Measurements from ENCODE around the gene PFDN6.
A peak's percentile ranks its signal among the peaks of the same experiment; 100 is the strongest.
"Not testable (repeated sequence)": the region's sequence is repeated elsewhere in the genome, so short reads cannot be mapped to it uniquely, and the experiment has no call there.

PFDN6 gene

GRCh38 chr6:33279971-33280511 is 9.4 kb upstream of the PFDN6 start:
- H3K36me3 ChIP-seq (ENCODE audit: low read length), result peaks cover 14% of the 10 kb centered on the region; the same call in 1 of the 2 replicates
- H3K9me2 ChIP-seq (replicated peaks; ENCODE audit: insufficient read depth, low read length), result no peaks in the 10 kb centered on the region
- no peak overlapping the region for H3K4me3 ChIP-seq (ENCODE audit: insufficient read depth, low read length, poor library complexity, severe bottlenecking)
- H3F3A ChIP-seq (ENCODE audit: insufficient read depth), result peaks cover 56% of the 10 kb centered on the region
- H2AFZ ChIP-seq (ENCODE audit: low read depth, low read length, severe bottlenecking), result no peak overlapping the region
- H3K4me2 ChIP-seq (ENCODE audit: low read depth, low read length, poor library complexity, severe bottlenecking), result no peak overlapping the region
- no peak overlapping the region for H3K27ac ChIP-seq (ENCODE audit: low read depth, low read length)
- H3K9ac ChIP-seq (ENCODE audit: low read length), result no peak overlapping the region
- TF ChIP-seq CTCF (IDR thresholded peaks at IDR 0.05; ENCODE audit: insufficient read depth, low read length, poor library complexity, severe bottlenecking) (peak; percentile 56), EZH2phosphoT487 (conservative IDR thresholded peaks at IDR 0.05; ENCODE audit: low read length) (no peak)
- no peaks in the 10 kb centered on the region for H3K27me3 ChIP-seq (ENCODE audit: low read length)
- H3K79me2 ChIP-seq (ENCODE audit: insufficient read depth, low read length), result peaks cover 6% of the 10 kb centered on the region
- H3K9me3 ChIP-seq (ENCODE audit: insufficient read depth, low read length), result no peaks in the 10 kb centered on the region
- H4K20me1 ChIP-seq (ENCODE audit: low read depth, low read length), result no peaks in the 10 kb centered on the region; the same call in 1 of the 2 replicates

GRCh38 chr6:33280539-33280938 is 8.9 kb upstream of the PFDN6 start:
- Histone ChIP-seq H3F3A (ENCODE audit: insufficient read depth) (peaks cover 51% of the 10 kb centered on the region), H3K4me2 (ENCODE audit: low read depth, low read length, poor library complexity, severe bottlenecking) (no peak overlapping the region), H3K4me3 (ENCODE audit: insufficient read depth, low read length, poor library complexity, severe bottlenecking) (no peak overlapping the region), H3K27me3 (ENCODE audit: low read length) (no peaks in the 10 kb centered on the region), H3K36me3 (ENCODE audit: low read length) (peaks cover 12% of the 10 kb centered on the region; the same call in 1 of the 2 replicates), H3K27ac (ENCODE audit: low read depth, low read length) (no peak overlapping the region), H2AFZ (ENCODE audit: low read depth, low read length, severe bottlenecking) (no peak overlapping the region), H3K9me3 (ENCODE audit: insufficient read depth, low read length) (no peaks in the 10 kb centered on the region), H3K9ac (ENCODE audit: low read length) (no peak overlapping the region), H4K20me1 (ENCODE audit: low read depth, low read length) (no peaks in the 10 kb centered on the region), H3K79me2 (ENCODE audit: insufficient read depth, low read length) (peaks cover under 1% of the 10 kb centered on the region; the same call in 1 of the 2 replicates), H3K9me2 (replicated peaks; ENCODE audit: insufficient read depth, low read length) (no peaks in the 10 kb centered on the region)
- no peak for TF ChIP-seq EZH2phosphoT487 (conservative IDR thresholded peaks at IDR 0.05; ENCODE audit: low read length)
- TF ChIP-seq CTCF (IDR thresholded peaks at IDR 0.05; ENCODE audit: insufficient read depth, low read length, poor library complexity, severe bottlenecking), result no peak

GRCh38 chr6:33285214-33285613 is 4.2 kb upstream of the PFDN6 start:
- H3K4me2 ChIP-seq (ENCODE audit: low read depth, low read length, poor library complexity, severe bottlenecking); H3K9me3 ChIP-seq (ENCODE audit: insufficient read depth, low read length); H3K9ac ChIP-seq (ENCODE audit: low read length); H2AFZ ChIP-seq (ENCODE audit: low read depth, low read length, severe bottlenecking); H3K9me2 ChIP-seq (replicated peaks; ENCODE audit: insufficient read depth, low read length); H3K27ac ChIP-seq (ENCODE audit: low read depth, low read length); H4K20me1 ChIP-seq (ENCODE audit: low read depth, low read length); H3K4me3 ChIP-seq (ENCODE audit: insufficient read depth, low read length, poor library complexity, severe bottlenecking); H3K27me3 ChIP-seq (ENCODE audit: low read length): not testable (repeated sequence)
- Histone ChIP-seq H3K79me2 (ENCODE audit: insufficient read depth, low read length) (peaks cover 32% of the 10 kb centered on the region), H3K36me3 (ENCODE audit: low read length) (peaks cover 21% of the 10 kb centered on the region), H3F3A (ENCODE audit: insufficient read depth) (peaks cover 18% of the 10 kb centered on the region; the same call in 1 of the 2 replicates)
